ENCODE measurements around the gene GASK1A. TPM values are rescaled to one million over a fixed set of nuclear protein-coding genes. Genes with fewer than 3 reads are reported as not detected.

The GASK1A gene
- total and polyA plus RNA-seq, 2 donors from 2014 or later, result 2.3 to 7.3 TPM

GRCh38 chr3:43073116-43073835 lies 94.2 kb downstream of the GASK1A start:
- FAIRE-seq, result no peak
- intact Hi-C loops (cut with DNase I), result no loop called here
- Histone ChIP-seq H3K4me3 (ENCODE audit: low read length in 3 of 3) (no peak overlapping the region), H3K4me1 (ENCODE audit: control insufficient read depth in 2 of 3, insufficient read depth in 2 of 3, low read depth in 1 of 3, low read length in 3 of 3) (no peaks in the 10 kb centered on the region), H3K27ac (ENCODE audit: low read depth in 2 of 2, low read length in 2 of 2) (no peak overlapping the region), H3K27me3 (ENCODE audit: control insufficient read depth, insufficient read depth, low read length) (no peaks in the 10 kb centered on the region), H3K9ac (ENCODE audit: low read length in 3 of 3) (no peak overlapping the region), H3K36me3 (ENCODE audit: control insufficient read depth in 2 of 3, insufficient read depth in 3 of 3, low read length in 3 of 3) (no peaks in the 10 kb centered on the region), H3K9me3 (ENCODE audit: control insufficient read depth in 2 of 3, insufficient read depth in 1 of 3, low read length in 3 of 3) (no peaks in the 10 kb centered on the region)
- DNase-seq, result no peak
- TF ChIP-seq, protein P1, sequence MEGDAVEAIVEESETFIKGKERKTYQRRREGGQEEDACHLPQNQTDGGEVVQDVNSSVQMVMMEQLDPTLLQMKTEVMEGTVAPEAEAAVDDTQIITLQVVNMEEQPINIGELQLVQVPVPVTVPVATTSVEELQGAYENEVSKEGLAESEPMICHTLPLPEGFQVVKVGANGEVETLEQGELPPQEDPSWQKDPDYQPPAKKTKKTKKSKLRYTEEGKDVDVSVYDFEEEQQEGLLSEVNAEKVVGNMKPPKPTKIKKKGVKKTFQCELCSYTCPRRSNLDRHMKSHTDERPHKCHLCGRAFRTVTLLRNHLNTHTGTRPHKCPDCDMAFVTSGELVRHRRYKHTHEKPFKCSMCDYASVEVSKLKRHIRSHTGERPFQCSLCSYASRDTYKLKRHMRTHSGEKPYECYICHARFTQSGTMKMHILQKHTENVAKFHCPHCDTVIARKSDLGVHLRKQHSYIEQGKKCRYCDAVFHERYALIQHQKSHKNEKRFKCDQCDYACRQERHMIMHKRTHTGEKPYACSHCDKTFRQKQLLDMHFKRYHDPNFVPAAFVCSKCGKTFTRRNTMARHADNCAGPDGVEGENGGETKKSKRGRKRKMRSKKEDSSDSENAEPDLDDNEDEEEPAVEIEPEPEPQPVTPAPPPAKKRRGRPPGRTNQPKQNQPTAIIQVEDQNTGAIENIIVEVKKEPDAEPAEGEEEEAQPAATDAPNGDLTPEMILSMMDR (IDR thresholded peaks at IDR 0.05; ENCODE audit: borderline replicate concordance, extremely low read depth, insufficient read depth), result no peak

- no peaks in the 10 kb centered on the region for H3K27me3 ChIP-seq (ENCODE audit: control insufficient read depth, insufficient read depth, low read length)
- TF ChIP-seq, protein P1 (IDR thresholded peaks at IDR 0.05; ENCODE audit: borderline replicate concordance, extremely low read depth, insufficient read depth), result no peak
- no peaks in the 10 kb centered on the region for H3K36me3 ChIP-seq (ENCODE audit: control insufficient read depth in 2 of 3, insufficient read depth in 3 of 3, low read length in 3 of 3)
- no peaks in the 10 kb centered on the region for H3K4me1 ChIP-seq (ENCODE audit: control insufficient read depth in 2 of 3, insufficient read depth in 2 of 3, low read depth in 1 of 3, low read length in 3 of 3)
- H3K27ac ChIP-seq (ENCODE audit: low read depth in 2 of 2, low read length in 2 of 2), result no peak overlapping the region
- H3K4me3 ChIP-seq (ENCODE audit: low read length in 3 of 3), result no peak overlapping the region
- no peaks in the 10 kb centered on the region for H3K9me3 ChIP-seq (ENCODE audit: control insufficient read depth in 2 of 3, insufficient read depth in 1 of 3, low read length in 3 of 3)
- intact Hi-C loops (cut with DNase I), result no loop called here
- FAIRE-seq (no peak), DNase-seq (no peak)
- no peak overlapping the region for H3K9ac ChIP-seq (ENCODE audit: low read length in 3 of 3)
These were observed 94.7 kb downstream of the GASK1A start for GRCh38 chr3:43073836-43074220.

DNA sequence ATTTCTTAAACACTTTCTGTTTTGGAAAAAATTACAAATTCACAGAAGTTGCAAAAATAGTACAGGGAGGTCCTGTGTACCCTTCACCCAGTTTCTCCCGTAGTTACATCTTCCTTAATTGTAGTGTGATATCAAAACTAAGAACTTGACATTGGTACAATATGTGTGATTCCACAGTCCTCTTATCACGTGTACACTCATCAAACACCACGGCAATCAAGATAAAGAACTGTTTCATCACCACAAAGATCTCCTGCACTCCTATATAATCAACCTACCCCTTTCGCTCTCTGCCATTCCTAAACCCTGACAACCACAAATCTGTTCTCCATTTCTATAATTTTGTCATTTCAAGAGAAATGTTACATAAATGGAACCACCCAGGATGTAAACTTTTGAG lies 95.4 kb downstream of the GASK1A start:
- no peak overlapping the region for H3K4me3 ChIP-seq (ENCODE audit: low read length in 3 of 3)
- H3K4me1 ChIP-seq (ENCODE audit: control insufficient read depth in 2 of 3, insufficient read depth in 2 of 3, low read depth in 1 of 3, low read length in 3 of 3), result no peaks in the 10 kb centered on the region
- no peak overlapping the region for H3K9ac ChIP-seq (ENCODE audit: low read length in 3 of 3)
- intact Hi-C loops (cut with DNase I), result no loop called here
- TF ChIP-seq, protein P1 (IDR thresholded peaks at IDR 0.05; ENCODE audit: borderline replicate concordance, extremely low read depth, insufficient read depth), result no peak
- DNase-seq, result no peak
- H3K27me3 ChIP-seq (ENCODE audit: control insufficient read depth, insufficient read depth, low read length), result no peaks in the 10 kb centered on the region
- no peaks in the 10 kb centered on the region for H3K9me3 ChIP-seq (ENCODE audit: control insufficient read depth in 2 of 3, insufficient read depth in 1 of 3, low read length in 3 of 3)
- FAIRE-seq, result no peak
- H3K36me3 ChIP-seq (ENCODE audit: control insufficient read depth in 2 of 3, insufficient read depth in 3 of 3, low read length in 3 of 3), result peaks cover 1 to 4% (median 1%) of the 10 kb centered on the region in 3 donors
- H3K27ac ChIP-seq (ENCODE audit: low read depth in 2 of 2, low read length in 2 of 2), result no peak overlapping the region

All from kidney (tissue), 14 donors.